BJ (cell line): ENCODE results near the gene SGIP1. TPM values are rescaled to one million over a fixed set of nuclear protein-coding genes. Genes with fewer than 3 reads are reported as not detected.

ENCODE experiments used
- CTCF ChIA-PET: fragments of 350-600 bp; formaldehyde crosslinking; extraction: SDS; loops from one replicate; lab custom pipeline; 2021; ENCODE audit warnings: antibody characterized with exemption, inconsistent platforms; lab: Yijun Ruan, JAX
- POLR2A ChIA-PET: fragments of 300-600 bp; sonication (Branson Sonifier 250); formaldehyde crosslinking; extraction: SDS; loops from one replicate; lab custom pipeline; 2021; ENCODE audit warnings: antibody characterized with exemption; lab: Charles Lee
- DNase-seq: peaks from one replicate; pipeline ENCODE4 v3.0.0-alpha.2; 2011; ENCODE audit warnings: low read depth
- H3K27me3 ChIP-seq: 2 replicates; pipeline ENCODE4 v1.6.0; 2011; ENCODE audit warnings: low read length; ENCODE audit not compliant: control insufficient read depth, insufficient read depth
- H3K36me3 ChIP-seq: 2 replicates; pipeline ENCODE4 v1.5.1; 2011; ENCODE audit warnings: low read length; ENCODE audit not compliant: control insufficient read depth, insufficient read depth
- H3K4me3 ChIP-seq: 2 replicates; pipeline ENCODE4 v1.5.1; 2011; ENCODE audit warnings: low read depth, mild to moderate bottlenecking, control low read depth, low read length
- CTCF ChIP-seq: IDR thresholded peaks from 2 replicates; pipeline ENCODE4 v1.5.1; 2011; ENCODE audit warnings: low read depth, mild to moderate bottlenecking, control low read depth, inconsistent platforms, low read length, moderate library complexity; ENCODE audit not compliant: insufficient read depth
- polyA plus RNA-seq: library from polyadenylated mRNA; depleted of rRNA; stranded (reverse); fragments of >200 nt; gene quantifications from 2 replicates; pipeline ENCODE4 v1.2.3, GENCODE V29; 2011

SGIP1 gene
- polyA plus RNA-seq, 1 experiment: 49.4 TPM

DNA sequence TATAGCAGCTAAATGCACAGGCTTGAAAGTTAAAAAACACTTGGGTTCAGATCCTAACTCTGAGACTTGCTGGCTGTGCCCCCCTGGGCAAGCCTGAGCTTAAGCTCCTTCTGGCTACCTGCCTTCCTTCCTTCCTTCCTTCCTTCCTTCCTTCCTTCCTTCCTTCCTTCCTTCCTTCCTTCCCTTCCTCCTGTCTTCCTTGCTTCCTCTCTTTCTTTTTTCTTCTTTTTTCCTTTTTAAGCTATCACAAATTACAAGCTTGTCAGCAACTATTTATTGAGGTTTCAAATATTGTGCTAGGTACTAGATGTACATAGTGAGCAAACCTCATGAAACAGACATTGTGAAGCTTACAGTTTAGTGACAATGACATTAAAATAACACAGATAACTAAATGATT is 15.1 kb downstream of the SGIP1 start:
- DNase-seq: no peak
- no peaks in the 10 kb centered on the region; the same call in none of the 2 replicates for H3K36me3 ChIP-seq
- TF ChIP-seq CTCF: no peak
- ChIA-PET CTCF (interaction anchor here (1.1 to 1.7 kb wide), 2 partner anchors 13 to 176 kb away, joined by 3 to 5 read pairs; no protein-coding TSS in a partner anchor), POLR2A (no interaction called here)
- H3K27me3 ChIP-seq: no peaks in the 10 kb centered on the region
- H3K4me3 ChIP-seq: no peak overlapping the region

- no peak for DNase-seq
- POLR2A ChIA-PET: no interaction called here
- CTCF ChIA-PET: no interaction called here
- Histone ChIP-seq H3K4me3 (no peak overlapping the region), H3K27me3 (no peaks in the 10 kb centered on the region), H3K36me3 (no peaks in the 10 kb centered on the region; the same call in none of the 2 replicates)
- TF ChIP-seq CTCF: no peak
Observed at GRCh38 chr1:66550243-66550642, 16.3 kb downstream of the SGIP1 start.

- CTCF ChIA-PET: interaction anchor here (0.9 kb wide), 1 partner anchor 8 kb away, joined by 3 read pairs; no protein-coding TSS in a partner anchor
- POLR2A ChIA-PET: no interaction called here
- no peak for DNase-seq
- Histone ChIP-seq H3K36me3 (no peaks in the 10 kb centered on the region; the same call in none of the 2 replicates), H3K27me3 (no peaks in the 10 kb centered on the region), H3K4me3 (no peak overlapping the region)
- no peak for TF ChIP-seq CTCF
Observed at GRCh38 chr1:66552287-66552686, 18.3 kb downstream of the SGIP1 start.

GRCh38 chr1:66552829-66553228 is 18.9 kb downstream of the SGIP1 start:
- no peak for TF ChIP-seq CTCF
- Histone ChIP-seq H3K27me3 (no peaks in the 10 kb centered on the region), H3K36me3 (no peaks in the 10 kb centered on the region; the same call in 1 of the 2 replicates), H3K4me3 (no peak overlapping the region)
- POLR2A ChIA-PET: no interaction called here
- CTCF ChIA-PET: interaction anchor here (0.9 kb wide), 1 partner anchor 9 kb away, joined by 3 read pairs; no protein-coding TSS in a partner anchor
- DNase-seq: no peak

- H3K36me3 ChIP-seq: no peaks in the 10 kb centered on the region
- H3K27me3 ChIP-seq: no peaks in the 10 kb centered on the region
- POLR2A ChIA-PET: interaction anchor here (0.7 kb wide), 1 partner anchor 13 kb away, joined by 4 read pairs; no protein-coding TSS in a partner anchor
- no peak overlapping the region for H3K4me3 ChIP-seq
- TF ChIP-seq CTCF: no peak
- DNase-seq: peak; percentile 39
- CTCF ChIA-PET: interaction anchor here (0.7 kb wide), 1 partner anchor 172 kb away, joined by 3 read pairs; no protein-coding TSS in a partner anchor
Observed at GRCh38 chr1:66553846-66554245, 19.9 kb downstream of the SGIP1 start.
